GM19043 (cell line): ENCODE results near the gene IFT57.
"Not testable (repeated sequence)": the region's sequence is repeated elsewhere in the genome, so short reads cannot be mapped to it uniquely, and the experiment has no call there.

Experiments used
- ATAC-seq: cut with Tn5 transposase; IDR thresholded peaks from one replicate; pipeline ENCODE4 v1.9.1; 2021; ENCODE audit warnings: low read depth; ENCODE audit not compliant: unreplicated experiment

Gene IFT57

GRCh38 chr3:108221911-108222852, at the start of gene IFT57:
TSS of gene IFT57 (minus strand) at chr3:108222424. CDS start at chr3:108222322, 102 bp downstream.
- peak; percentile 91 for ATAC-seq

GRCh38 chr3:108271626-108272025, 49.4 kb upstream of the IFT57 start:
- no peak for ATAC-seq

GRCh38 chr3:108268235-108268634, 46.0 kb upstream of the IFT57 start:
- ATAC-seq: not testable (repeated sequence)

GRCh38 chr3:108264534-108265298, 42.5 kb upstream of the IFT57 start:
- ATAC-seq: not testable (repeated sequence)

- ATAC-seq: no peak
These were observed 32.9 kb upstream of the IFT57 start for GRCh38 chr3:108255131-108255530.

- no peak for ATAC-seq
These were observed 29.6 kb upstream of the IFT57 start for GRCh38 chr3:108251844-108252243.

- no peak for ATAC-seq
These were observed 29.0 kb upstream of the IFT57 start for GRCh38 chr3:108251265-108251664.

GRCh38 chr3:108250626-108251025, 28.4 kb upstream of the IFT57 start:
- ATAC-seq: no peak

GRCh38 chr3:108243243-108243642, 21.0 kb upstream of the IFT57 start:
- no peak for ATAC-seq

GRCh38 chr3:108242776-108243175, 20.6 kb upstream of the IFT57 start:
- ATAC-seq: no peak

GRCh38 chr3:108241721-108242120, 19.5 kb upstream of the IFT57 start:
- no peak for ATAC-seq

GRCh38 chr3:108241146-108241545, 18.9 kb upstream of the IFT57 start:
- ATAC-seq: no peak

- ATAC-seq: no peak
These were observed 16.9 kb upstream of the IFT57 start for GRCh38 chr3:108239082-108239481.

GRCh38 chr3:108235290-108235689, 13.1 kb upstream of the IFT57 start:
- no peak for ATAC-seq

GRCh38 chr3:108234387-108234957, 12.2 kb upstream of the IFT57 start:
- no peak for ATAC-seq

- no peak for ATAC-seq
These were observed 6.1 kb upstream of the IFT57 start for GRCh38 chr3:108228286-108228685.

- ATAC-seq: no peak
These were observed 4.9 kb upstream of the IFT57 start for GRCh38 chr3:108227131-108227530.

- ATAC-seq: no peak
These were observed 3.0 kb upstream of the IFT57 start for GRCh38 chr3:108225221-108225620.

- ATAC-seq: no peak
These were observed 1.7 kb upstream of the IFT57 start for GRCh38 chr3:108223928-108224327.

- no peak for ATAC-seq
These were observed 785 bp upstream of the IFT57 start for GRCh38 chr3:108222853-108223565.

- no peak for ATAC-seq
These were observed 831 bp downstream of the IFT57 start for GRCh38 chr3:108221393-108221792.
